Measurements from ENCODE around the gene ALDH1B1.

- no peak for TF ChIP-seq CTCF (IDR thresholded peaks at IDR 0.05)
- no peak for TF ChIP-seq POLR2A (IDR thresholded peaks at IDR 0.05)
Measured at GRCh38 chr9:38390442-38390841, 2.1 kb upstream of the ALDH1B1 start.
